HG03064 (cell line): Measurements from ENCODE around the gene MEGF10.

Experiments used
- ATAC-seq: cut with Tn5 transposase; IDR thresholded peaks from one replicate; pipeline ENCODE4 v1.9.1; 2021; ENCODE audit warnings: low read depth; ENCODE audit not compliant: unreplicated experiment

The MEGF10 gene

DNA sequence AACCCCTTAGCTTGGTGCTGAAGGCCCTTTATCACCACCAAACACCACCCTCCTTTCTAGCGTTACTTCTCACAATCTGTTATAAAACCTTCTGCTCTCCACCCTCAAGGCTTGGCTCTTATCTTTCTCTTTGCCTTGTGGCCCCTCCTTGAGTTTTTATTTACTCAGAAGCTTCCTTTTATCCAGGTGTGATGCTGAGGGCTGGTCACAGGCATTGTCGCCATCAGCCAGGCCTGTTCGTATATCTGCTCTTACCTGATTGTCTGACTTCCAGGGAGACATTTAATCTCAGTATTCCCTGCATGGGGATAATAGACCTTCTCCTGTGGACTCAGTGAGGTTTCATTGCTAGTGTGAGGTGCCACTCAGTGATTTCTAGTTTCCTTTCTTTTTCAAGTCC, 34.2 kb downstream of the MEGF10 start:
- ATAC-seq = no peak

DNA sequence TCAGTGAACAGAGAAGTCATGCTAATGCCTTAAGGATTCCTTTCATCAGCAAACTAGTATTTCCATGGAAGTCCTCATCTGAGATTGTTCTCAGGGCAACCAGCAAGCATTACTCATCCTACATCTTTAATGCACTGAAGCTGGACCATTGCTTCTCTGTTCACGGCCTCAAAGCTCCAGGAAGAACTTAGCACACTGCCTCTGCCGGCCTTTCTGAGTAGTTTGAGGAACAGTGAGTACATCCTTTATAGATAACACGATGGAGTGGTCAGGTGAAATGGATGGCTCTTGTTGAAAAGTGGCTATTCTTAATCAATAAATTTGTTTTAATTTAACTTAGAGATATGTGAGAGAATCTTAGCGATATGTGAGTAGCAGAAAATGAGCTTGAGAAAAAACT, 35.8 kb downstream of the MEGF10 start:
- no peak for ATAC-seq

GRCh38 chr5:127326976-127327755, 36.6 kb downstream of the MEGF10 start:
- no peak for ATAC-seq

DNA sequence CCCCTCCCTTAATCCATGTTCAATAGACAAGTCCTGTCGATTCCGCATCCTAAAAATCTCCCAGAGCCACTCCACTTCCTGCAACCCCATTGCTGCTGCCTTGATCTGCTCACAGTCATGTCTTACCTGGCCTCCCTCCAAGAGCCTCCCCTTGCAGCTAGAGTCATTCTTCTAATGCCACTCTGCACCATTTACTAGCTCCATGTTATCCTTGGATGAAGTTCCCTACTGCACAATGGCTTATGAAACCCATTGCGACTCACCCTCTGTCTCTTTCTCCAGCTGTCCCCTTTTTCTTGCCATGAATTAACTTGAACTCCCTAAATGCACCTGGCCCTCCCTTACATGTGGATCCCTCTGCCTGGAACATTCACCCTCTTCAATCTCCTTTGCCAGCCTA, 39.5 kb downstream of the MEGF10 start:
- no peak for ATAC-seq

DNA sequence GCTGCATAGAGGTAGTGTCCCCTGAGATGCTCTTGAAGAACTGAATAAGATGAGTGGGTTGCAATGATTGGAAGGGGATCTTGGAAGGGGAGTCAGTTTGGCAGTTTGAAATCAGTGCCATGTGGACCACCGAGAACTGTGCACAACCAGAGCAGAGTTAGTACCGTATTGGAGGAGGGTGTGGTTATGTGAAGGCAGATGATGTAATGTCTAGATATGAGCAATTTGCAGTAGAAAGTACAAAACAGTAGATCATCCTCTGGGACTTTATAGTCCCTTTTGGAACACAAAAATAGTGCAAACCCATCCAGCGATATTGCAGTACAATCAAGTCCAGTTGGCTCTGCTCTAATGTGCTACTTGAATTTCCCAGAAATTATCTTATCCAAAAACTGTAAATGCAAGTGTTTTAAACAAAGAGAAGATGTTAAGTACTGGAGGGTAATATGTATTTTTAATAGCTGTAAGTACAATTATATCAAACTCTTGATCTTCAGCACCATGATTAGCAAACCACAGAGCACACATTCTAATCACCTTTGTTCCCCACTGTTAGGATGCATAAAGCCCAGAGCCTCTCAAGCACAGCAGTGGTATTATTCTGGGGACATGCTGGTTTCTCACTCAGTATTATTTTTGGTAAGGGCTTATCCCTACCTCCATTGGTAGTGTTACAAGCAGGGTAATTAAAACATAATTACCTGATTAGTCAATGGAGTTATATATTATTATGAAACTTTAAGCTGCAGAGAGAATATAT, 41.5 kb downstream of the MEGF10 start:
- ATAC-seq = no peak

DNA sequence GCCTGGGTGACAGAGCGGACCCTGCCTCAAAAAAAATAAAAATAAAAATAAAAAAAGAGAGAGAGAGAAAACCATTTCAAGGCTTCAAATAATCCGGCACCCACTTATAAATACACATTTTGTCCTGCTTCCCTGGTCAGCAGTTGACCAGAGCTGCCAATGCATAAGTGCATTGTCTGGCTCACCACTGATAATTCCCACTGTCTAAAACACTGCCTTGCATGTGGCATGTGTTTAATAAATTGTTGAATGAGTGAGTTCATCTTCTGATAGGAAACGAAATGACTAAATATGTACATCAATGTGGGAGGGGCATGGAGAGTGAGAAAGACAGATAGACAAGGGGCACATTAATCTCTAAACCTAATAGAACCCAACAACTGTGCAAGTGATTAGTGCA, 42.9 kb downstream of the MEGF10 start:
- no peak for ATAC-seq

GRCh38 chr5:127335381-127335780, 44.8 kb downstream of the MEGF10 start:
- ATAC-seq = no peak

DNA sequence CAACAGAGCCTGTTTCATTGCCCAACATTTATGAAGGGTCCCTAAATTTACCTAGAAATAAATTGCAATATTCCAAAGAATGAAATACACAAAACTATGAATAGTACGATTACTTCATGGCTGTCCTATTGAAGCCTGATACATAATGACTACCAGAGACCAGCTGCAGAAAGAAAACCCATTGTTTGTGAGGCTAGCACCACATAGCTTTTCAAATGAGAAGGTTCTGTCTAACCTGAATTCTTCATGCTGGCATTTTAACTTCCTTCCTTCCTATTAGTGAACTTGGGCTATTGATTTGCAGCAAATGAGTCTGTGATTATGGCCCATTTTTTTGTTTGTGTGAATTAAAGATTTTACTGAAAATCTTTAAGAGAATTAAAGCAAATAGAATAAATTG, 47.3 kb downstream of the MEGF10 start:
- ATAC-seq = no peak

- ATAC-seq = no peak
These were observed 47.9 kb downstream of the MEGF10 start for GRCh38 chr5:127338501-127338900.

DNA sequence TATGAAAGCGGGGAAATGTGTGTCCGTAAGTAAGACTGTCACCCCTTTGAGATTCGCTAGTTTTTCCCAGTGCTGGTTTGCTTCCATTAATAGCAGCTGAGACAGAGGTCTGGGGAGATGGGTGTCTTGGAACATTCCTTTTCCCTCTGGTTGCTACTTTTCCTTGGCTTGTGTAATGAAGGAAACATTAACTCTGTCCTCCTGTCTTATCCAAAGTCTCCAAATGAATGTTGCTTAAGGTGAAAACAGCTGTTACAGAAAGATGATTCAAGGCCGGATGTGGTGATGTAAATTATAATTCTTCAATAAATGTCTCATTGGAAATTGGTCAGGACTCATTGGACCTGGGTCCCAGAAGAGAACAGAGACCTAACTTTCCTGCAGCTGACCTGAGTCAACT, 50.0 kb downstream of the MEGF10 start:
- ATAC-seq = no peak

DNA sequence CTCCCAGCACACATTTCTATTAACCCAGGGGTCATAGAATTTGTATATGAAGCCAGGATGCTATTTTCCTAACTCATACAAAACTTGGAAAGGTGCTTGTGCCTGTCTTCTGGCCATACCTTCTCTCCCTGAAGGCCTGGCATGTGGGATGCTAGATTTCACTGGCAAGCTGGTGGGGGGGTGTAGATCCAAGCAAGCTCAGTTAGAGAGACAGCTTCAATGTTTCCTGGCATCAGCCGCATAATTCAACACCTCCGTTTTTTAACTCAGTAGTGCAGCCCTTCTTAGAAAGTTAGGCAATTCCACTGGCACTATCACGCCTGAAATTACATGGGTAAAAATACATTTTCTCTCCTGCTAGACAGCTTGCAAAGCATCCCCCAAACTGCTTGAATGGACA, 51.8 kb downstream of the MEGF10 start:
- no peak for ATAC-seq

DNA sequence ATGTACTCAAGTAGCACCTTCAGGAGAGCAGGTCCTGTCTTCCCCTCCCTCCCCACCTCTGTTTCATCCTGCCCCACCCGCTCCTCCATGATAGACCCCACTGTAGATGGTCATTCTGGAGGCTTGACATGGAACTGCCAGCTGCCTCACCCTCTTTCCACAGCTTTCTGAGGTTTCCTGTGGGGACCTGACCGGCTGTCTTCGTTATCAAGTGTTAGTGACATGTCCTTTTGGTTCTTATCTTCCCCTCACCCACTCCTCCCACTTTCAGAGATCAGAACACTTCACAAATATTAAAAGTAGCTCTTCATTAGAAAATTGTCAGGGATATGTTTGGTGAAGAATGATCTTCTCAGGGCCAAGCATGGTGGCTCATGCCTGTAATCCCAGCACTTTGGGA, 52.7 kb downstream of the MEGF10 start:
- ATAC-seq = no peak

- ATAC-seq = no peak
These were observed 53.3 kb downstream of the MEGF10 start for GRCh38 chr5:127343866-127344265.

- no peak for ATAC-seq
These were observed 54.3 kb downstream of the MEGF10 start for GRCh38 chr5:127344931-127345330.

DNA sequence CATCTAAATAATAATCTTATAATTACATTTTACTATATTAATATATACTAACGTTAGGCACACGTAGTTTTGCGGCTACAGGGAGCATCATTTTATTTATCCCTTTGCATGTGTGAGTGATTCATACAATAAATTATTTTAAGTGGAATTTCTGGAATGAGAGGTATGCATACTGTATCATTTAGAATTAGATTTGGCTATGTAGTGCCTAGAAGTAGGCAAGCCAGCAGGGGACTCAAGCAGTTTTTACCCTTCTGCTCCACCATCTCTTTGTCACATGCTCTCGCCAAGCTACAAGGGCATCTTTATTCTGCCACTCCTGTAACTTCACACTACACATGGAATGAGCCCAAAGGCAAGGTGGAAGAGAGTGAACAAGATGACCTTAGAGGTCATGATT, 60.8 kb downstream of the MEGF10 start:
- no peak for ATAC-seq

GRCh38 chr5:127352068-127352467, 61.5 kb downstream of the MEGF10 start:
- ATAC-seq = no peak

DNA sequence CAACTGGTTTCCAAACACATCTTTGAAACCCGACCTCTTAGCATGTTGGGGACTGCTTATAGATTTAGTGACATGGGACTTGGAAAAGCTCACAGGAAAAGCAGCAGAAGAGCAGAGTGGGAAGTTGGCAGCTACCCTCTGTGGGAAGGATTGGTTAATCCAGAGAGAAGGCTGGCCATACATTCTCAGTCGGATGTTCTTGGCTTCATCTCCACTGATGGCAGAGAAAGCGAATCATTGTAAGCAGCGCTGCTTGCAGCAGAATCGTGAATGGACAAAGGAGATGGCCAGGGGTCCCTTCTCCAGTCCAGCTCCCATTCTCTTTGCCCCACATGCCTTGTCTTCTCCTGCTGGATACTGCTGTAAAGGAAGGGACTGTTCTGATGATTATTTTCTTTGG, 62.7 kb downstream of the MEGF10 start:
- ATAC-seq = no peak

DNA sequence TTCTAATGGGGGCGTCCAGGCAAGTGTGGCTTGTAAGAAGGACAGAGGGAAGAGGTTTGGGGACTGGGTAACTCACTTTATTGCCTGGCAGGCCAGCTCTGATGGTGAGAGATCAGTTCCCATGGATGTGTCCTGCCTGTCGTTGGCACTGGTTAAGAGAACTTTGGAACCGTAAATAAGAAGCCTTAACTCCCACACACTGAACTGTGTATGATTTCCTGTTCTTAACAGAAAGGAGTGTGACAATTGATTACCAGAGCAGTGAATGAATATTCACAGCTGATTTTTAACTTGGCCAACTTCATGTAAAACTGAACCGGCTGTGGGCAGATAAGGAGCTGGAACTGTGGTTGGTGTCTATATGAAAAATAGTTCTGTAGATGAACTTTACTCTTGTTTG, 63.2 kb downstream of the MEGF10 start:
- ATAC-seq = no peak

GRCh38 chr5:127355337-127355736, 64.7 kb downstream of the MEGF10 start:
- ATAC-seq = no peak

GRCh38 chr5:127358284-127358683, 67.7 kb downstream of the MEGF10 start:
- ATAC-seq = no peak

GRCh38 chr5:127358740-127359139, 68.1 kb downstream of the MEGF10 start:
- no peak for ATAC-seq

GRCh38 chr5:127359502-127359901, 68.9 kb downstream of the MEGF10 start:
- ATAC-seq = no peak
